K562 (cell line): Measurements from ENCODE around the gene OR2S2. TPM values are rescaled to one million over a fixed set of nuclear protein-coding genes. Genes with fewer than 3 reads are reported as not detected.

ENCODE experiments used
- BRF2 ChIP-seq: IDR thresholded peaks from 3 replicates; pipeline ENCODE4 v1.6.1; 2011; ENCODE audit warnings: borderline replicate concordance, mild to moderate bottlenecking; ENCODE audit not compliant: insufficient read length, insufficient read depth
- DNMT1 ChIP-seq: fragments of 450-650 bp; IDR thresholded peaks from 2 replicates; pipeline ENCODE4 v1.6.1; 2016; ENCODE audit warnings: antibody characterized with exemption, mild to moderate bottlenecking
- FOXM1 ChIP-seq, 2 experiments: fragments of 450-650 bp in 1 of 2; sonication (generic) in 1 of 2; formaldehyde crosslinking in 1 of 2; IDR thresholded peaks; 2 replicates each; pipeline versions ENCODE4 v1.6.1 to v1.9.0; 2017 to 2022; ENCODE audit warnings: low read depth in 2 of 2, mild to moderate bottlenecking in 2 of 2, missing genetic modification reagents in 1 of 2, moderate library complexity in 1 of 2
- KDM2B ChIP-seq: fragments of 250-450 bp; sonication (Bioruptor Pico); IDR thresholded peaks from 2 replicates; pipeline ENCODE4 v1.8.0; 2021; ENCODE audit warnings: mild to moderate bottlenecking, moderate library complexity
- KLF1 ChIP-seq: fragments of 450-650 bp; IDR thresholded peaks from 2 replicates; pipeline ENCODE4 v1.6.1; 2016; ENCODE audit warnings: missing genetic modification characterization, missing compliant biosample characterization
- MCM7 ChIP-seq, 2 experiments: fragments of 450-650 bp; IDR thresholded peaks; 2 replicates each; pipeline ENCODE4 v1.6.1; 2016 to 2018
- MTA2 ChIP-seq: fragments of 450-650 bp; IDR thresholded peaks from 2 replicates; pipeline ENCODE4 v1.6.1; 2016; ENCODE audit warnings: low read depth
- NR2C2 ChIP-seq, 2 experiments: fragments of 200-800 bp in 1 of 2; sonication (Bioruptor generic) in 1 of 2; sonication (generic) in 1 of 2; formaldehyde crosslinking in 1 of 2; IDR thresholded peaks; 2 replicates each; pipeline versions ENCODE4 v1.6.1 to v1.8.0; 2016 to 2022; ENCODE audit warnings: mild to moderate bottlenecking in 1 of 2, missing compliant biosample characterization in 1 of 2, missing genetic modification characterization in 1 of 2, missing genetic modification reagents in 1 of 2
- PRMT5 ChIP-seq: sonication (generic); formaldehyde crosslinking; IDR thresholded peaks from 2 replicates; pipeline ENCODE4 v1.5.0; 2020; ENCODE audit warnings: missing genetic modification reagents
- PTRF ChIP-seq: fragments of 450-650 bp; IDR thresholded peaks from 2 replicates; pipeline ENCODE4 v1.6.1; 2016; ENCODE audit warnings: mild to moderate bottlenecking, missing genetic modification characterization, missing compliant biosample characterization
- SMARCE1 ChIP-seq: fragments of 450-650 bp; IDR thresholded peaks from 2 replicates; pipeline ENCODE4 v1.7.1; 2016; ENCODE audit warnings: mild to moderate bottlenecking
- U2AF1 ChIP-seq: fragments of 200-400 bp; formaldehyde crosslinking; optimal IDR thresholded peaks from 2 replicates; pipeline ENCODE3; 2017; ENCODE audit warnings: mild to moderate bottlenecking, low read depth, low read length, moderate library complexity
- ZFP1 ChIP-seq: fragments of 450-650 bp; formaldehyde crosslinking; IDR thresholded peaks from 2 replicates; pipeline ENCODE4 v1.4.0; 2020; ENCODE audit warnings: mild to moderate bottlenecking, mixed read lengths
- ZKSCAN8 ChIP-seq: fragments of 200-800 bp; sonication (Bioruptor generic); IDR thresholded peaks from 2 replicates; pipeline ENCODE4 v1.6.1; 2016; ENCODE audit warnings: missing genetic modification characterization, missing compliant biosample characterization
- ZNF143 ChIP-seq: sonication (generic); formaldehyde crosslinking; IDR thresholded peaks from 2 replicates; pipeline ENCODE4 v1.9.0; 2022; ENCODE audit warnings: mild to moderate bottlenecking, missing genetic modification reagents
- ZNF408 ChIP-seq: fragments of 250-450 bp; sonication (Bioruptor Pico); IDR thresholded peaks from 2 replicates; pipeline ENCODE4 v1.4.0; 2020; ENCODE audit warnings: low read depth, mild to moderate bottlenecking, moderate library complexity
- ZNF511 ChIP-seq: sonication (generic); formaldehyde crosslinking; IDR thresholded peaks from 2 replicates; pipeline ENCODE4 v1.8.0; 2022; ENCODE audit warnings: mild to moderate bottlenecking, missing genetic modification reagents
- ZNF785 ChIP-seq: fragments of 250-450 bp; sonication (Bioruptor Pico); IDR thresholded peaks from 2 replicates; pipeline ENCODE4 v1.4.0; 2020; ENCODE audit warnings: mild to moderate bottlenecking
- polyA plus RNA-seq, 8 experiments: library from polyadenylated mRNA; depleted of rRNA in 4 of 8; stranded (reverse) in 5 of 8; unstranded in 3 of 8; fragments of >200 nt; fragmentation: Nextera tagmentation in 2 of 8; fragmentation: Illumina TruSeq in 1 of 8; extraction: Ambion mirVana in 2 of 8; extraction: Trizol in 1 of 8; gene quantifications; 2 replicates each; pipeline versions ENCODE4 v1.2.1 to v1.2.3, GENCODE V29; 2011 to 2014; ENCODE audit warnings: inconsistent platforms in 1 of 8, missing spikeins in 1 of 8
- total RNA-seq, 7 experiments: library from RNA; depleted of rRNA in 6 of 7; stranded (reverse); fragments of >200 nt in 6 of 7; fragmentation: Illumina TruSeq in 2 of 7; extraction: Trizol in 2 of 7; gene quantifications; 2 replicates each; pipeline versions ENCODE4 v1.2.1 to v1.2.3, GENCODE V29; 2011 to 2021; ENCODE audit warnings: low replicate concordance in 1 of 7
- TF ChIP-seq, protein P1 (sequence below), 2 experiments: fragments of 250-450 bp in 1 of 2; fragments of 450-650 bp in 1 of 2; sonication (Bioruptor Pico) in 1 of 2; IDR thresholded peaks; 2 replicates each; pipeline versions ENCODE4 v1.6.1 to v1.8.0; 2016 to 2021; ENCODE audit warnings: mild to moderate bottlenecking in 2 of 2, moderate library complexity in 2 of 2, missing compliant biosample characterization in 1 of 2, missing genetic modification characterization in 1 of 2
- TF ChIP-seq, protein P2 (sequence below): sonication (generic); formaldehyde crosslinking; IDR thresholded peaks from 2 replicates; pipeline ENCODE4 v1.8.1; 2022; ENCODE audit warnings: missing genetic modification reagents
- TF ChIP-seq, protein P3 (sequence below): fragments of 250-450 bp; sonication (Bioruptor Pico); IDR thresholded peaks from 2 replicates; pipeline ENCODE4 v1.4.0; 2020; ENCODE audit warnings: borderline replicate concordance

The OR2S2 gene
- total and polyA plus RNA-seq, 9 of the 15 experiments (the other 6 are each of a cell fraction or from before 2014, with no cell fraction given), result not detected

- TF ChIP-seq FOXM1 (IDR thresholded peaks at IDR 0.05; ENCODE audit: low read depth) (no peak), FOXM1 (CRISPR knock-in tag; IDR thresholded peaks at IDR 0.05; ENCODE audit: low read depth) (no peak), ZNF785 (no peak), ZNF143 (CRISPR knock-in tag) (no peak), NR2C2 (CRISPR knock-in tag; IDR thresholded peaks at IDR 0.05) (no peak), NR2C2 (tag; IDR thresholded peaks at IDR 0.05) (peak; percentile 54), KLF1 (no peak), SMARCE1 (0 out of 2 replicates have a peak, but pooled peaks have one; percentile 30), ZNF408 (CRISPR knock-in tag) (no peak), PTRF (tag) (no peak), DNMT1 (no peak), U2AF1 (no peak), BRF2 (no peak), MTA2 (0 out of 2 replicates have a peak, but pooled peaks have one; percentile 32), MCM7 (IDR thresholded peaks at IDR 0.05) (no peak), ZKSCAN8 (peak; percentile 37; the same call in 1 of the 2 replicates), ZFP1 (no peak), PRMT5 (CRISPR knock-in tag) (no peak), KDM2B (no peak), ZNF511 (CRISPR knock-in tag) (no peak)
- TF ChIP-seq, protein P1, sequence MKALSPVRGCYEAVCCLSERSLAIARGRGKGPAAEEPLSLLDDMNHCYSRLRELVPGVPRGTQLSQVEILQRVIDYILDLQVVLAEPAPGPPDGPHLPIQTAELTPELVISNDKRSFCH (CRISPR knock-in tag; IDR thresholded peaks at IDR 0.05), result no peak
- TF ChIP-seq, protein P1 (tag; IDR thresholded peaks at IDR 0.05), result no peak
- TF ChIP-seq, protein P2, sequence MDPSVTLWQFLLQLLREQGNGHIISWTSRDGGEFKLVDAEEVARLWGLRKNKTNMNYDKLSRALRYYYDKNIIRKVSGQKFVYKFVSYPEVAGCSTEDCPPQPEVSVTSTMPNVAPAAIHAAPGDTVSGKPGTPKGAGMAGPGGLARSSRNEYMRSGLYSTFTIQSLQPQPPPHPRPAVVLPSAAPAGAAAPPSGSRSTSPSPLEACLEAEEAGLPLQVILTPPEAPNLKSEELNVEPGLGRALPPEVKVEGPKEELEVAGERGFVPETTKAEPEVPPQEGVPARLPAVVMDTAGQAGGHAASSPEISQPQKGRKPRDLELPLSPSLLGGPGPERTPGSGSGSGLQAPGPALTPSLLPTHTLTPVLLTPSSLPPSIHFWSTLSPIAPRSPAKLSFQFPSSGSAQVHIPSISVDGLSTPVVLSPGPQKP (CRISPR knock-in tag), result no peak
- TF ChIP-seq, protein P3, sequence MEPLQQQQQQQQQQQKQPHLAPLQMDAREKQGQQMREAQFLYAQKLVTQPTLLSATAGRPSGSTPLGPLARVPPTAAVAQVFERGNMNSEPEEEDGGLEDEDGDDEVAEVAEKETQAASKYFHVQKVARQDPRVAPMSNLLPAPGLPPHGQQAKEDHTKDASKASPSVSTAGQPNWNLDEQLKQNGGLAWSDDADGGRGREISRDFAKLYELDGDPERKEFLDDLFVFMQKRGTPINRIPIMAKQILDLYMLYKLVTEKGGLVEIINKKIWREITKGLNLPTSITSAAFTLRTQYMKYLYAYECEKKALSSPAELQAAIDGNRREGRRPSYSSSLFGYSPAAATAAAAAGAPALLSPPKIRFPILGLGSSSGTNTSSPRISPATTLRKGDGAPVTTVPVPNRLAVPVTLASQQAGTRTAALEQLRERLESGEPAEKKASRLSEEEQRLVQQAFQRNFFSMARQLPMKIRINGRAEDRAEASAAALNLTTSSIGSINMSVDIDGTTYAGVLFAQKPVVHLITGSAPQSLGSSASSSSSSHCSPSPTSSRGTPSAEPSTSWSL (CRISPR knock-in tag), result no peak
Observed at GRCh38 chr9:35914301-35914807, 43.6 kb downstream of the OR2S2 start (continued).
